HEK293T (cell line): ENCODE data around the gene ZNF219.

ENCODE experiments used
- CTCF ChIA-PET: fragments of 350-600 bp; formaldehyde crosslinking; extraction: SDS; loops from one replicate; lab custom pipeline; 2021; ENCODE audit warnings: antibody characterized with exemption, inconsistent platforms; lab: Yijun Ruan, JAX
- POLR2A ChIA-PET: fragments of 350-600 bp; formaldehyde crosslinking; extraction: SDS; loops from one replicate; lab custom pipeline; 2020; ENCODE audit warnings: antibody characterized with exemption, inconsistent platforms; lab: Yijun Ruan, JAX
- DNase-seq: peaks from one replicate; pipeline ENCODE4 v3.0.0; 2012; ENCODE audit warnings: mixed read lengths; ENCODE audit errors: extremely low spot score
- ARNT ChIP-seq: fragments of 450-650 bp; IDR thresholded peaks from 2 replicates; pipeline ENCODE4 v1.6.1; 2017; ENCODE audit warnings: mild to moderate bottlenecking
- BHLHE40 ChIP-seq: fragments of 450-650 bp; IDR thresholded peaks from 2 replicates; pipeline ENCODE4 v1.6.1; 2016; ENCODE audit warnings: mild to moderate bottlenecking, moderate library complexity, borderline replicate concordance
- CTBP1 ChIP-seq: fragments of 450-650 bp; IDR thresholded peaks from 2 replicates; pipeline ENCODE4 v1.6.1; 2016; ENCODE audit warnings: borderline replicate concordance
- ELF4 ChIP-seq: fragments of 450-650 bp; IDR thresholded peaks from 2 replicates; pipeline ENCODE4 v1.6.1; 2017; ENCODE audit warnings: antibody characterized with exemption
- FOXA1 ChIP-seq: fragments of 450-650 bp; IDR thresholded peaks from 2 replicates; pipeline ENCODE4 v1.6.1; 2016; ENCODE audit warnings: mild to moderate bottlenecking
- FOXK2 ChIP-seq: fragments of 450-650 bp; IDR thresholded peaks from 2 replicates; pipeline ENCODE4 v1.6.1; 2016; ENCODE audit warnings: mild to moderate bottlenecking
- FOXM1 ChIP-seq: fragments of 450-650 bp; IDR thresholded peaks from 2 replicates; pipeline ENCODE4 v1.6.1; 2017; ENCODE audit warnings: mild to moderate bottlenecking, borderline replicate concordance
- HDGF ChIP-seq: fragments of 450-650 bp; IDR thresholded peaks from 2 replicates; pipeline ENCODE4 v1.6.1; 2017; ENCODE audit warnings: antibody characterized with exemption, borderline replicate concordance
- L3MBTL2 ChIP-seq: fragments of 450-650 bp; conservative IDR thresholded peaks from 2 replicates; pipeline ENCODE4 v1.6.1; 2016; ENCODE audit warnings: mild to moderate bottlenecking
- LEF1 ChIP-seq: fragments of 450-650 bp; IDR thresholded peaks from 2 replicates; pipeline ENCODE4 v1.6.1; 2017; ENCODE audit warnings: mild to moderate bottlenecking, borderline replicate concordance
- NFRKB ChIP-seq: fragments of 450-650 bp; IDR thresholded peaks from 2 replicates; pipeline ENCODE4 v1.6.1; 2016; ENCODE audit warnings: mild to moderate bottlenecking, moderate library complexity
- PKNOX1 ChIP-seq: fragments of 450-650 bp; IDR thresholded peaks from 2 replicates; pipeline ENCODE4 v1.6.1; 2016
- SP1 ChIP-seq: fragments of 450-650 bp; IDR thresholded peaks from 2 replicates; pipeline ENCODE4 v1.6.1; 2017
- SUZ12 ChIP-seq: fragments of 450-650 bp; IDR thresholded peaks from 2 replicates; pipeline ENCODE4 v1.6.1; 2016; ENCODE audit warnings: mild to moderate bottlenecking
- TARDBP ChIP-seq: fragments of 450-650 bp; IDR thresholded peaks from 2 replicates; pipeline ENCODE4 v1.6.1; 2016
- ZNF384 ChIP-seq: fragments of 450-650 bp; IDR thresholded peaks from 2 replicates; pipeline ENCODE4 v1.6.1; 2016

The ZNF219 gene

GRCh38 chr14:21083565-21084325 lies 14.7 kb downstream of the ZNF219 start:
- no peak for TF ChIP-seq BHLHE40
- TF ChIP-seq SUZ12, result no peak
- no peak for TF ChIP-seq NFRKB
- TF ChIP-seq FOXA1, result no peak
- no peak for TF ChIP-seq ARNT
- no peak for TF ChIP-seq ELF4
- no peak for TF ChIP-seq CTBP1
- TF ChIP-seq TARDBP, result no peak
- TF ChIP-seq L3MBTL2, result no peak
- no peak for TF ChIP-seq FOXM1
- TF ChIP-seq HDGF, result no peak
- no peak for TF ChIP-seq LEF1
- TF ChIP-seq PKNOX1, result no peak
- TF ChIP-seq FOXK2, result no peak

GRCh38 chr14:21081521-21082142 lies 16.8 kb downstream of the ZNF219 start:
- DNase-seq, result no peak
- POLR2A ChIA-PET, result interaction anchor here (1.5 kb wide), 1 partner anchor 10 kb away, joined by 10 read pairs; no protein-coding TSS in a partner anchor
- CTCF ChIA-PET, result no interaction called here
- TF ChIP-seq L3MBTL2 (no peak), NFRKB (no peak), HDGF (no peak), LEF1 (no peak), BHLHE40 (no peak), FOXM1 (no peak), TARDBP (no peak), FOXK2 (no peak), PKNOX1 (no peak), ZNF384 (no peak), SUZ12 (no peak), ELF4 (no peak), CTBP1 (no peak), FOXA1 (no peak), SP1 (no peak), ARNT (no peak)

More at GRCh38 chr14:21083565-21084325, 14.7 kb downstream of the ZNF219 start:
- DNase-seq, result no peak
- CTCF ChIA-PET, result interaction anchor here (1.3 kb wide), 1 partner anchor 9 kb away, joined by 5 read pairs; no protein-coding TSS in a partner anchor
- POLR2A ChIA-PET, result interaction anchor here (0.6 to 6.3 kb wide), 2 partner anchors 12 to 25 kb away, joined by 5 to 37 read pairs; partner anchors contain the start of gene ARHGEF40

GRCh38 chr14:21078726-21079125 lies 19.7 kb downstream of the ZNF219 start:
- DNase-seq, result no peak
- no peak for TF ChIP-seq HDGF
- TF ChIP-seq BHLHE40, result no peak
- TF ChIP-seq FOXK2, result no peak
- TF ChIP-seq CTBP1, result no peak
- no peak for TF ChIP-seq FOXA1
- CTCF ChIA-PET, result interaction anchor here (2.7 kb wide), 1 partner anchor 13 kb away, joined by 10 read pairs; no protein-coding TSS in a partner anchor
- POLR2A ChIA-PET, result interaction anchor here (1.3 kb wide), 1 partner anchor 10 kb away, joined by 3 read pairs; no protein-coding TSS in a partner anchor

GRCh38 chr14:21078287-21078686 lies 20.2 kb downstream of the ZNF219 start:
- CTCF ChIA-PET, result interaction anchor here (2.7 kb wide), 1 partner anchor 14 kb away, joined by 10 read pairs; no protein-coding TSS in a partner anchor

GRCh38 chr14:21077672-21078071 lies 20.8 kb downstream of the ZNF219 start:
- ChIA-PET CTCF (interaction anchor here (2.7 kb wide), 1 partner anchor 14 kb away, joined by 10 read pairs; no protein-coding TSS in a partner anchor), POLR2A (no interaction called here)
- no peak for TF ChIP-seq PKNOX1
- no peak for TF ChIP-seq FOXK2
- TF ChIP-seq SUZ12, result no peak
- no peak for TF ChIP-seq HDGF
- TF ChIP-seq FOXM1, result no peak
- TF ChIP-seq TARDBP, result no peak
- no peak for TF ChIP-seq CTBP1
- no peak for TF ChIP-seq L3MBTL2
- DNase-seq, result no peak

More at GRCh38 chr14:21078287-21078686, 20.2 kb downstream of the ZNF219 start:
- TF ChIP-seq CTBP1 (no peak), ELF4 (no peak), FOXK2 (no peak), ZNF384 (no peak), L3MBTL2 (no peak), ARNT (no peak), PKNOX1 (no peak), NFRKB (no peak), TARDBP (no peak), SUZ12 (no peak)
- DNase-seq, result no peak
- POLR2A ChIA-PET, result no interaction called here
